Neutrophil (primary cell): ENCODE measurements around the gene PHLDB2.

ENCODE experiments used
- H3K27ac ChIP-seq: fragments of 200-600 bp; sonication (generic); 2 replicates; pipeline ENCODE4 v1.5.1; 2016; ENCODE audit warnings: mild to moderate bottlenecking, moderate library complexity
- H3K27me3 ChIP-seq: fragments of 200-600 bp; sonication (generic); 2 replicates; pipeline ENCODE4 v1.6.0; 2016; ENCODE audit warnings: mild to moderate bottlenecking
- H3K36me3 ChIP-seq: fragments of 200-600 bp; sonication (generic); 2 replicates; pipeline ENCODE4 v1.5.1; 2017
- H3K4me1 ChIP-seq, 2 experiments: fragments of 200-600 bp in 1 of 2; sonication (generic) in 1 of 2; 1 replicate in 1 of 2; 2 replicates in 1 of 2; pipeline versions ENCODE4 v1.5.1 to v1.6.1; 2013 to 2016; ENCODE audit warnings: low read depth in 1 of 2, low read length in 1 of 2, mild to moderate bottlenecking in 1 of 2, moderate library complexity in 1 of 2; ENCODE audit not compliant: control insufficient read depth in 1 of 2, insufficient read depth in 1 of 2
- H3K4me3 ChIP-seq, 2 experiments: fragments of 200-600 bp in 1 of 2; sonication (generic) in 1 of 2; 1 replicate in 1 of 2; 2 replicates in 1 of 2; pipeline ENCODE4 v1.5.1; 2013 to 2016; ENCODE audit warnings: low read depth in 1 of 2, low read length in 1 of 2, mild to moderate bottlenecking in 1 of 2, moderate library complexity in 1 of 2
- H3K9me3 ChIP-seq: fragments of 200-600 bp; sonication (generic); 2 replicates; pipeline ENCODE4 v1.5.1; 2016
- CTCF ChIP-seq: fragments of 200-600 bp; sonication (generic); IDR thresholded peaks from 2 replicates; pipeline ENCODE4 v1.5.1; 2016; ENCODE audit warnings: antibody characterized with exemption

Gene PHLDB2

GRCh38 chr3:111913163-111913763 is 54.2 kb downstream of the PHLDB2 start:
- Histone ChIP-seq H3K27me3 (peaks cover 5% of the 10 kb centered on the region), H3K36me3 (no peaks in the 10 kb centered on the region), H3K9me3 (no peaks in the 10 kb centered on the region), H3K27ac (no peak overlapping the region), H3K4me3 (no peak overlapping the region), H3K4me1 (no peaks in the 10 kb centered on the region)
- TF ChIP-seq CTCF: no peak

GRCh38 chr3:111915905-111916304 is 56.8 kb downstream of the PHLDB2 start:
- H3K27ac ChIP-seq: no peak overlapping the region
- H3K9me3 ChIP-seq: no peaks in the 10 kb centered on the region

GRCh38 chr3:111917300-111917699 is 58.2 kb downstream of the PHLDB2 start:
- Histone ChIP-seq H3K27ac (no peak overlapping the region), H3K36me3 (no peaks in the 10 kb centered on the region), H3K9me3 (no peaks in the 10 kb centered on the region), H3K4me1 (no peaks in the 10 kb centered on the region), H3K4me3 (no peak overlapping the region), H3K27me3 (peaks cover 5% of the 10 kb centered on the region)
- TF ChIP-seq CTCF: no peak

More at GRCh38 chr3:111915905-111916304, 56.8 kb downstream of the PHLDB2 start:
- H3K4me1 ChIP-seq: no peaks in the 10 kb centered on the region
- peaks cover 5% of the 10 kb centered on the region for H3K27me3 ChIP-seq
- no peak overlapping the region for H3K4me3 ChIP-seq
- H3K36me3 ChIP-seq: no peaks in the 10 kb centered on the region
- TF ChIP-seq CTCF: no peak

- no peak overlapping the region for H3K27ac ChIP-seq
- TF ChIP-seq CTCF: no peak
- H3K4me1 ChIP-seq: no peaks in the 10 kb centered on the region
- H3K36me3 ChIP-seq: no peaks in the 10 kb centered on the region
- no peak overlapping the region for H3K4me3 ChIP-seq
- H3K27me3 ChIP-seq: no peaks in the 10 kb centered on the region
- H3K9me3 ChIP-seq: no peaks in the 10 kb centered on the region
Observed at GRCh38 chr3:111919370-111920065, 60.5 kb downstream of the PHLDB2 start.

- Histone ChIP-seq H3K27me3 (no peaks in the 10 kb centered on the region), H3K36me3 (no peaks in the 10 kb centered on the region), H3K4me3 (no peak overlapping the region), H3K4me1 (no peaks in the 10 kb centered on the region), H3K9me3 (no peaks in the 10 kb centered on the region), H3K27ac (no peak overlapping the region)
- TF ChIP-seq CTCF: no peak
Observed at GRCh38 chr3:111921181-111921580, 62.1 kb downstream of the PHLDB2 start.
